ENCODE results near the gene CHM. TPM values are rescaled to one million over a fixed set of nuclear protein-coding genes. Genes with fewer than 3 reads are reported as not detected.

CHM gene
- total RNA-seq: 10 to 100 TPM; 21.3 to 53.8 (median 39.9) TPM

DNA sequence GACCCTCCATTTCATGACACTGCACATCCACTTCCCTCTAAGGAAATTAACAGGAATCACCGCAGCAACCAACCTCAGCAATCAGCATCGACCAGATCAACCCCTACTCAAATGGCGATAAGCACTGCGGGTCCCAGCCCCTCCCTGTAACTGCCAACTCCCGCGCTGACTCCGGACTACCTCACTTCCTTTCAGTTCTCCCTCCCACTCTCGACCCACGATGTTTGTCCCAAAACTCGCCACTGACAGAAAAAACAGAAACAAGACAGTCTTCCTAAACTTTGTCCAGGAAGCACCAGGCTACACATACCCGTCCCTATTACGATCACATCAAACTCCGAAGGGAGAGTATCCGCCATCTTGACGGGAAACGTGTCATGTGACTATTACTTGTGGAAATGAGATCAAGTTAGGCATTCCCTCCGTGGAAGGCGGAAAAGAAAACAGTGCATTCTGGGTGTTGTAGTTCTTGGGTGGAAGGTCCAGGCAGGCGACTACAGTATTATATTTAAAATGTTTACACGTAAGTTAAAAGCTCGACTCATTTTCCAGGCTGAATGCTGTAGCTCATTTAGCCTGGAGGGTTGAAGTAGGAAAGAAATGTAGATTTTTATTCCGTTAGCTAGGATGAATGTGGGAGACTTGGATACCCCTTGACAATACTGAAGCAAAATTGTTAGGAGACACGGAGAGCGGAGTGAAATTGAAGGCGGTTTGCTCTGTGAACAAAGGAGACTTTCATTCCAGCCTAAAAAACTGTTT lies at the start of gene CHM:
TSS of gene CHM (minus strand) at position 385 of the 762 bp plus-strand sequence. CDS start at position 359, 26 bp downstream.
- Histone ChIP-seq H3K27me3 (no peaks in the 10 kb centered on the region), H3K4me1 (peaks cover 0 to 5% of the 10 kb centered on the region in 2 donors), H3K9me3 (no peaks in the 10 kb centered on the region), H3K36me3 (no peaks in the 10 kb centered on the region), H3K27ac (peak within 1 kb of the TSS; percentile 70 to 84), H3K4me3 (peak within 1 kb of the TSS; percentile 43 to 45)
- DNase-seq: peak; percentile 48 to 69
- intact Hi-C loops (cut with DNase I; ENCODE audit: low total_unique reads): no loop called here
- TF ChIP-seq, protein P1, sequence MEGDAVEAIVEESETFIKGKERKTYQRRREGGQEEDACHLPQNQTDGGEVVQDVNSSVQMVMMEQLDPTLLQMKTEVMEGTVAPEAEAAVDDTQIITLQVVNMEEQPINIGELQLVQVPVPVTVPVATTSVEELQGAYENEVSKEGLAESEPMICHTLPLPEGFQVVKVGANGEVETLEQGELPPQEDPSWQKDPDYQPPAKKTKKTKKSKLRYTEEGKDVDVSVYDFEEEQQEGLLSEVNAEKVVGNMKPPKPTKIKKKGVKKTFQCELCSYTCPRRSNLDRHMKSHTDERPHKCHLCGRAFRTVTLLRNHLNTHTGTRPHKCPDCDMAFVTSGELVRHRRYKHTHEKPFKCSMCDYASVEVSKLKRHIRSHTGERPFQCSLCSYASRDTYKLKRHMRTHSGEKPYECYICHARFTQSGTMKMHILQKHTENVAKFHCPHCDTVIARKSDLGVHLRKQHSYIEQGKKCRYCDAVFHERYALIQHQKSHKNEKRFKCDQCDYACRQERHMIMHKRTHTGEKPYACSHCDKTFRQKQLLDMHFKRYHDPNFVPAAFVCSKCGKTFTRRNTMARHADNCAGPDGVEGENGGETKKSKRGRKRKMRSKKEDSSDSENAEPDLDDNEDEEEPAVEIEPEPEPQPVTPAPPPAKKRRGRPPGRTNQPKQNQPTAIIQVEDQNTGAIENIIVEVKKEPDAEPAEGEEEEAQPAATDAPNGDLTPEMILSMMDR (IDR thresholded peaks at IDR 0.05): no peak
- TF ChIP-seq POLR2A (IDR thresholded peaks at IDR 0.05): peak; percentile 35 to 52

- TF ChIP-seq POLR2A (IDR thresholded peaks at IDR 0.05): no peak
- TF ChIP-seq, protein P1 (IDR thresholded peaks at IDR 0.05): no peak
- intact Hi-C loops (cut with DNase I; ENCODE audit: low total_unique reads): no loop called here
- no peaks in the 10 kb centered on the region for H3K36me3 ChIP-seq
- no peak for DNase-seq
- H3K4me3 ChIP-seq: no peak overlapping the region
- H3K9me3 ChIP-seq: no peaks in the 10 kb centered on the region
- H3K4me1 ChIP-seq: no peaks in the 10 kb centered on the region
- H3K27ac ChIP-seq: no peak overlapping the region
- no peaks in the 10 kb centered on the region for H3K27me3 ChIP-seq
Measured at GRCh38 chrX:86078650-86079049, 31.3 kb upstream of the CHM start.

DNA sequence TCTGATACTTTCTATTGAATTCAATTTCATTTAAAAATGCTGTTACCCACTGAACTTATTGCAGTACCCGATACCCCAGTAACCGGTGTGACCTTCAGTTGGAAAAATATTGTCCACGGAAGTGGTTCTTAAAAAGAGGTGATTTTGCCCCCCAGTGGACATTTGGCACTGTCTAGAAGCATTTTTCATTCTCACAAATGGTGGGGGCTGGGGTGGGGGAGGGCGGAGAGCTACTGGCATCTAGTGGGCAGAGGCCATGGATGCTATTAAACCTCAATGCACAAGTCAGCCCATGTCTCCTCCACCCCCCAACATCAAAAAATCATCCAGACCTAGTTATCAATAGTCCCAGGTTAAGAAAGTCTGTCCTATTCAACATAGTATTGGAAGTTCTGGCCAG lies 19.6 kb upstream of the CHM start:
- no peak overlapping the region for H3K4me3 ChIP-seq
- H3K4me1 ChIP-seq: no peaks in the 10 kb centered on the region
- no peaks in the 10 kb centered on the region for H3K9me3 ChIP-seq
- H3K27me3 ChIP-seq: no peaks in the 10 kb centered on the region
- no peak for DNase-seq
- intact Hi-C loops (cut with DNase I; ENCODE audit: low total_unique reads): no loop called here
- no peaks in the 10 kb centered on the region for H3K36me3 ChIP-seq
- TF ChIP-seq, protein P1 (IDR thresholded peaks at IDR 0.05): no peak
- no peak for TF ChIP-seq POLR2A (IDR thresholded peaks at IDR 0.05)
- no peak overlapping the region for H3K27ac ChIP-seq

DNA sequence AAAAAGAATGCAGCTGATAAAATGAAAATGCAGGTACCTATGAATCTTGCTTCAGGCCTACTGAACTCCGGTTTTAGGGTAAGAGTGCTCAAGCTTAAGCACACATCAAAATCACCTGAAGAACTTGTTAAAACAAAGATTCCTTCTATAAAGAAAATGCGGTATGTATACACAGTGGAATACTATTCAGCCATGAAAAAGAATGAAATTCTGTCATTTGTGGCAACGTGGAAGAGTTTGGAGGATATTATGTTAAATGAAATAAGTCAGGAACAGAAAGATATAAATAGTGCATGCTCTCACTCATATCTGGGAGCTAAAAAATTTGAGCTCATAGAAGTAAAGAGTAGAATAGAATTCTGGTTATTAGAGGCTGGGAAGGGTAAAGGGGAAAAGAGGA lies 14.0 kb upstream of the CHM start:
- no peak overlapping the region for H3K27ac ChIP-seq
- no peaks in the 10 kb centered on the region for H3K4me1 ChIP-seq
- intact Hi-C loops (cut with DNase I; ENCODE audit: low total_unique reads): no loop called here
- H3K4me3 ChIP-seq: no peak overlapping the region
- H3K27me3 ChIP-seq: no peaks in the 10 kb centered on the region
- no peaks in the 10 kb centered on the region for H3K9me3 ChIP-seq
- TF ChIP-seq POLR2A (IDR thresholded peaks at IDR 0.05): no peak
- TF ChIP-seq, protein P1 (IDR thresholded peaks at IDR 0.05): no peak
- no peak for DNase-seq
- H3K36me3 ChIP-seq: no peaks in the 10 kb centered on the region

GRCh38 chrX:86051741-86052140 lies 4.4 kb upstream of the CHM start:
- Histone ChIP-seq H3K4me3 (no peak overlapping the region), H3K27me3 (no peaks in the 10 kb centered on the region), H3K4me1 (no peaks in the 10 kb centered on the region), H3K36me3 (no peaks in the 10 kb centered on the region), H3K27ac (no peak overlapping the region), H3K9me3 (no peaks in the 10 kb centered on the region)
- intact Hi-C loops (cut with DNase I; ENCODE audit: low total_unique reads): no loop called here
- TF ChIP-seq POLR2A (IDR thresholded peaks at IDR 0.05): no peak
- TF ChIP-seq, protein P1 (IDR thresholded peaks at IDR 0.05): no peak
- DNase-seq: no peak

Data from uterus (tissue), 4 donors.